HEK293T (cell line): ENCODE data around the gene EFCAB11.

Source experiments
- ARNT ChIP-seq: fragments of 450-650 bp; IDR thresholded peaks from 2 replicates; pipeline ENCODE4 v1.6.1; 2017; ENCODE audit warnings: mild to moderate bottlenecking
- BHLHE40 ChIP-seq: fragments of 450-650 bp; IDR thresholded peaks from 2 replicates; pipeline ENCODE4 v1.6.1; 2016; ENCODE audit warnings: mild to moderate bottlenecking, moderate library complexity, borderline replicate concordance
- ELF4 ChIP-seq: fragments of 450-650 bp; IDR thresholded peaks from 2 replicates; pipeline ENCODE4 v1.6.1; 2017; ENCODE audit warnings: antibody characterized with exemption
- FOXA1 ChIP-seq: fragments of 450-650 bp; IDR thresholded peaks from 2 replicates; pipeline ENCODE4 v1.6.1; 2016; ENCODE audit warnings: mild to moderate bottlenecking
- SP1 ChIP-seq: fragments of 450-650 bp; IDR thresholded peaks from 2 replicates; pipeline ENCODE4 v1.6.1; 2017
- SUZ12 ChIP-seq: fragments of 450-650 bp; IDR thresholded peaks from 2 replicates; pipeline ENCODE4 v1.6.1; 2016; ENCODE audit warnings: mild to moderate bottlenecking
- TARDBP ChIP-seq: fragments of 450-650 bp; IDR thresholded peaks from 2 replicates; pipeline ENCODE4 v1.6.1; 2016

GRCh38 chr14:89908712-89909450 is 45.6 kb downstream of the EFCAB11 start:
- TF ChIP-seq TARDBP (no peak), FOXA1 (no peak), SUZ12 (no peak), ELF4 (no peak), ARNT (no peak), BHLHE40 (no peak), SP1 (no peak)
